ENCODE data around the gene DDX60.

GRCh38 chr4:168248176-168248710, 70.3 kb downstream of the DDX60 start:
- TF ChIP-seq, protein P1, sequence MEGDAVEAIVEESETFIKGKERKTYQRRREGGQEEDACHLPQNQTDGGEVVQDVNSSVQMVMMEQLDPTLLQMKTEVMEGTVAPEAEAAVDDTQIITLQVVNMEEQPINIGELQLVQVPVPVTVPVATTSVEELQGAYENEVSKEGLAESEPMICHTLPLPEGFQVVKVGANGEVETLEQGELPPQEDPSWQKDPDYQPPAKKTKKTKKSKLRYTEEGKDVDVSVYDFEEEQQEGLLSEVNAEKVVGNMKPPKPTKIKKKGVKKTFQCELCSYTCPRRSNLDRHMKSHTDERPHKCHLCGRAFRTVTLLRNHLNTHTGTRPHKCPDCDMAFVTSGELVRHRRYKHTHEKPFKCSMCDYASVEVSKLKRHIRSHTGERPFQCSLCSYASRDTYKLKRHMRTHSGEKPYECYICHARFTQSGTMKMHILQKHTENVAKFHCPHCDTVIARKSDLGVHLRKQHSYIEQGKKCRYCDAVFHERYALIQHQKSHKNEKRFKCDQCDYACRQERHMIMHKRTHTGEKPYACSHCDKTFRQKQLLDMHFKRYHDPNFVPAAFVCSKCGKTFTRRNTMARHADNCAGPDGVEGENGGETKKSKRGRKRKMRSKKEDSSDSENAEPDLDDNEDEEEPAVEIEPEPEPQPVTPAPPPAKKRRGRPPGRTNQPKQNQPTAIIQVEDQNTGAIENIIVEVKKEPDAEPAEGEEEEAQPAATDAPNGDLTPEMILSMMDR (IDR thresholded peaks at IDR 0.05), result no peak
- TF ChIP-seq POLR2A (IDR thresholded peaks at IDR 0.05), result no peak
